Thymus (tissue), 11 donors: ENCODE results near the gene BACH2. TPM values are rescaled to one million over a fixed set of nuclear protein-coding genes. Genes with fewer than 3 reads are reported as not detected.

ENCODE experiments used
- DNase-seq, 9 donors: peaks; one replicate each; pipeline ENCODE4 v3.0.0-alpha.2; 2013; ENCODE audit warnings: low spot score in 9 of 9, low read depth in 6 of 9, missing footprints in 1 of 9
- H3K27ac ChIP-seq, 2 donors: one replicate each; pipeline ENCODE4 v1.5.1; 2013; ENCODE audit warnings: control low read depth in 1 of 2, low read depth in 1 of 2, low read length in 1 of 2, mild to moderate bottlenecking in 1 of 2, moderate library complexity in 1 of 2
- H3K27me3 ChIP-seq, 2 donors: one replicate each; pipeline ENCODE4 v1.5.1; 2013; ENCODE audit warnings: low read length in 1 of 2; ENCODE audit not compliant: control insufficient read depth in 2 of 2, insufficient read depth in 1 of 2
- H3K36me3 ChIP-seq, 2 donors: one replicate each; pipeline ENCODE4 v1.5.1; 2013; ENCODE audit warnings: low read length in 1 of 2, mild to moderate bottlenecking in 1 of 2, moderate library complexity in 1 of 2; ENCODE audit not compliant: control insufficient read depth in 2 of 2, insufficient read depth in 2 of 2
- H3K4me1 ChIP-seq, 2 donors: one replicate each; pipeline ENCODE4 v1.5.1; 2013; ENCODE audit warnings: low read length in 2 of 2; ENCODE audit not compliant: control insufficient read depth in 2 of 2, insufficient read depth in 2 of 2
- H3K4me3 ChIP-seq, 2 donors: one replicate each; pipeline ENCODE4 v1.5.1; 2013; ENCODE audit warnings: low read length in 2 of 2, control low read depth in 1 of 2, mild to moderate bottlenecking in 1 of 2
- H3K9me3 ChIP-seq, 2 donors: one replicate each; pipeline ENCODE4 v1.5.1; 2013; ENCODE audit warnings: low read length in 1 of 2, mild to moderate bottlenecking in 1 of 2; ENCODE audit not compliant: control insufficient read depth in 2 of 2, insufficient read depth in 1 of 2
- WGBS: extraction: QIAGEN DNeasy Blood & Tissue Kit; methylation state at CpG from one replicate; pipeline ENCODE4 v1.1.7; 2013; 5-methylcytosine and 5-hydroxymethylcytosine counted together
- polyA plus RNA-seq: library from polyadenylated mRNA; stranded (reverse); fragments of 200-250 nt; gene quantifications from one replicate; pipeline ENCODE4 v1.2.3, GENCODE V29; 2013
- total RNA-seq: library from RNA; stranded (reverse); fragments of 120-200 nt; gene quantifications from one replicate; pipeline ENCODE4 v1.2.4, GENCODE V29; 2013
- donor health status: healthy.

BACH2 gene
- total and polyA plus RNA-seq, 2 donors: 12.3 to 12.7 TPM

DNA sequence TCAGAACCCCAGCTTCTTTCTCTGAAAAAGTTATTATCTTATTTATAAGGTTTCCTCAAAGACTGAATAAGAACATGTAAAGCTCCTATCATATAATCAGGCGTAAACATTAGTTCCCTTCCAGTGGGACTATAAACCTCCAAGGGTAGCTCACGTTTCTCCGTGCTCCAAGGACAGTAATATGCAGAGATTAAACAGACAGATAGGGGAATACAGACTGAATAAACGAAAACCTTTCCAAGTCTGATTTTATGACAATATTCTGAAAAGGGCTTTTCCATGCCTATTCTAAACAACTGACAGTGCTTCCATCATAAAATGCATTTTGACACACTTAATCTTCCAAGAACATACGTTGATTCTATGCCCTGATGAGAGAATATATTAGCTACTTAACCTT lies 22.8 kb downstream of the BACH2 start:
- DNase-seq: no peak
- peaks cover 38 to 57% of the 10 kb centered on the region in 2 donors for H3K4me1 ChIP-seq
- H3K4me3 ChIP-seq: peak overlapping the region; percentile 6
- 54% methylated on average over 5 of the region's 5 CpGs for WGBS
- H3K27me3 ChIP-seq: no peaks in the 10 kb centered on the region
- no peaks in the 10 kb centered on the region for H3K9me3 ChIP-seq
- peak overlapping the region; percentile 89 to 98 for H3K27ac ChIP-seq
- peaks cover 0 to 4% of the 10 kb centered on the region in 2 donors for H3K36me3 ChIP-seq

DNA sequence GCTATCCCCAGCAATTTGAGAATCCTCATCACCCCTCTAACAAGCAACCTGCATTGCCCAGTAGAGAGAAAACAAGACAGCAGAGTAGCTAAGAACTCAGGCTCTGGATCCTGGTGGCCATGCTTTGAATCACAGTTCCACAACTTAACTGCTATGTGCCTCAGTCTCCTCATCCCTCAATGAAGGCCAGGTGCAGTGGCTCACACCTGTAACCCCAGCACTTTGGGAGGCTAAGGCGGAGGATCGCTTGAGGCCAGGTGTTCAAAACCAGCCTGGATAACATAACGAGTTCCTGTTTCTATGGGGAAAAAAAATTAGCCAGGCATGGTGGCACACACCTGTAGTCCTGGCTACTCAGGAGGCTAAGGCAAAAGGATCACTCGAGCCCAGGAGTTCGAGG lies 23.7 kb downstream of the BACH2 start:
- peaks cover 36 to 56% of the 10 kb centered on the region in 2 donors for H3K4me1 ChIP-seq
- H3K36me3 ChIP-seq: peaks cover 0 to 4% of the 10 kb centered on the region in 2 donors
- H3K27me3 ChIP-seq: no peaks in the 10 kb centered on the region
- 57% methylated on average over 5 of the region's 5 CpGs for WGBS
- peak overlapping the region; percentile 76 to 98 for H3K27ac ChIP-seq
- no peak overlapping the region for H3K4me3 ChIP-seq
- peak in 1 of 9 donors; percentile 59 for DNase-seq
- H3K9me3 ChIP-seq: no peaks in the 10 kb centered on the region

DNA sequence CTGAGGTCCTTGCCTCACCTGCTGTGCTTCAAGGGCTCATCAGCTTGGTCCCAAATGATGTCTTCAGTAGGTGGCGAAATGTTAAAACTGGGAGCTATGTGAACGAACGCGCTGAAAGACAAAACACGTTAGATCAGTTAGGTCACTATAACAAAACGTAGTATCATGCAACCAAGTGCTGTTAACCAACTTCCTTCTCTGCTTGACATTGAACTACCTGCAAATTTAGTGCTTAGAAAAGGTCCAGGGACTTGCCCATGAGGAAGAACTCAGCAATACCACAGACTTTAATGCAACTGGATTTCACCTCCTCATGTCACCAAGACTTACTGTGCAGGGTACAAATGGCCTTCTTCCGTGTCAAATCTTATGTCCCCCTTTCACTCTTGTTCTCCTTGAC lies 24.8 kb downstream of the BACH2 start:
- peaks cover 0 to 4% of the 10 kb centered on the region in 2 donors for H3K36me3 ChIP-seq
- WGBS: 49% methylated on average over 7 of the region's 7 CpGs
- peak overlapping the region; percentile 64 to 98 for H3K27ac ChIP-seq
- no peaks in the 10 kb centered on the region for H3K9me3 ChIP-seq
- H3K4me3 ChIP-seq: no peak overlapping the region
- no peaks in the 10 kb centered on the region for H3K27me3 ChIP-seq
- peak in 1 of 9 donors; percentile 65 for DNase-seq
- H3K4me1 ChIP-seq: peaks cover 36 to 60% of the 10 kb centered on the region in 2 donors

DNA sequence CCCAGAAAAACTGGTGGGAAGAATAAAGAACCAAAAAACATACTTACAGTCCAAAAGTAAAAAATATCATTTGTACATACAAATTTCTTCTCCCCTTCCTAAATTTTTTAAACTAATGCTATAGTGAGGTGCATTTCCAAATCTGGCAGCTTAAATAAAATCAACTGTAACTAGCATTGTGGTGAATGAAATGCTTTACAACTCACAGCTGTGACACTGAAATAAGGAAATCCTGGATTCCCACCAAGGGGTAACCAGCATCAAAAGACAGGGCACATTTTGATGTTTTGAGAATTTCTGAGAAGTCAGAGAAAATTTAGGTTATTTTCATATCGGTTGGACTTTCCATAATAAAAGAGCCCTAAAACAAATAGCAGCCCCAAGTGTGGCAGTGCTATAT lies 27.3 kb downstream of the BACH2 start:
- H3K27me3 ChIP-seq: no peaks in the 10 kb centered on the region
- H3K27ac ChIP-seq: peak overlapping the region; percentile 25 to 65
- no peaks in the 10 kb centered on the region for H3K9me3 ChIP-seq
- peaks cover 0 to 4% of the 10 kb centered on the region in 2 donors for H3K36me3 ChIP-seq
- H3K4me1 ChIP-seq: peaks cover 39 to 64% of the 10 kb centered on the region in 2 donors
- 10% methylated on average over 1 of the region's 1 CpG for WGBS
- H3K4me3 ChIP-seq: no peak overlapping the region
- DNase-seq: peak in 1 of 9 donors; percentile 53

DNA sequence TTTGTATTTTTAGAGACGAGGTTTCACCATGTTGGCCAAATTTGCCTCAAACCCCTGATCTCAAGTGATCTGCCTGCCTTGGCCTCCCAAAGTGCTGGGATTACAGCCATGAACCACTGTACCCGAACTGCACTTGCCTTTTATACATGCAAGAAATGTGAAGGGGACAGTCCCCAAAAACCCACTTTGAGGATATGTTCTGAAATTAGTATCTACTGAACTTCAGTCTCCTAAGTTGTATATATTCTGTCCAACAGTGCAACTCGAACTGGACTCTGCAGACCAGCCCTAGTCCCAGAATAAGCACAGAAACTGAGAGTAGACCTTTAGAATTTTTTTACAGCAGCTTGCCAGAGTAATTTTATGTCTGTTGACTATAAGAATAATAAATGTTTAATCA lies 28.5 kb downstream of the BACH2 start:
- Histone ChIP-seq H3K4me3 (no peak overlapping the region), H3K27ac (peak overlapping the region; percentile 74 to 84), H3K27me3 (no peaks in the 10 kb centered on the region), H3K4me1 (peaks cover 32 to 59% of the 10 kb centered on the region in 2 donors), H3K9me3 (no peaks in the 10 kb centered on the region), H3K36me3 (peaks cover 0 to 4% of the 10 kb centered on the region in 2 donors)
- 74% methylated on average over 3 of the region's 3 CpGs for WGBS
- DNase-seq: no peak

DNA sequence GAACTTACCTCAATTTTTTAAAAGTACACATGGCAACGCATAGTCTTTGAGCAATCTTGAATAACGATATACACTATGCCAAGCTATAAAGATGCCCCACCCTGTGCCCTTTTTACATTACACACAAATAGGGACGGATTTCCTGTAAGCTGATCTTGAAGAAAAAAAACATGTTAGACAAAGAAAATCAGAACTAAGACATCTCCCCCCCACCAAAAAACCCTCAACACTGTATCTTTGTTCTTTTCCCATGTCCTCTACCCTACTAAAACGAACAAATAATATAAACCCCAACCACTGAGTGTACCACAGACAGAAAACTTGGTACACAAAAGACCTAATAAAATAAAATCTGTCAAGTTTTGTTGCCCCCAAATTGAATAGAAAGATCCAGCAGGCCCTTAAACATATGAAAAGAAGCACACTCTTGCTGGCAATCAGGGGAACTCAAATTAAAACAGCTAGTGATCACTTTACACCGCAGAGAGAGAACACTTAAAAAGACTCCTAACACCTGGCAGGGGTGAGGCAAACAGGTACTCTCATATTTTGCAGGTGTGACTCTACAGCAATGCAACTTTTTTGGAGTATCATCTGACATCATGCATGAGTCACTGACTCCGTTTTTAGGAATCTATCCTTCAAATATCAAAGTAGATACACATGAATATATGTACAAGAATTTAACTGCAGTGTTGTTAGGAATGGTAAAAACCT lies 29.6 kb downstream of the BACH2 start:
- DNase-seq: peak in 1 of 9 donors; percentile 81
- H3K27ac ChIP-seq: peak overlapping the region; percentile 84 to 91
- H3K36me3 ChIP-seq: peaks cover 0 to 8% of the 10 kb centered on the region in 2 donors

DNA sequence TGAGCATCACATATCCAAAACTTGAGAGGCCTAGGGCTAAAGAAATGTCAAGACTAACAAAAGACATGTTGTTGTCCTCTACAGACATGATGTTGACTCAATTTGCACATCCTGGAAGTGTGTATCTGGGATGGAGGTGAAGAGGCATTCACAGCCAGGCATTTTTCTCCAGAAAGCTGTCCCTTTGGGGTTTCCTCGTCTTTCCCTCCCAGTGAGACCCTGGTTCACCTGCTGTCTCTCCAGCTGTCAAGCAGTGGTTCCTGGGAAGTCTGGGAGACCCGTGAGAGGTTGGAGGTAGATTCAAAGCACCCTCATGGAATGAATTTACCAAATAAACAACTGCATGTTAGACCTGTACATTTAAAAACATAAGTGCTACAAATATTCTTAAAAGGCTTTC lies 32.1 kb downstream of the BACH2 start:
- 98% methylated on average over 2 of the region's 2 CpGs for WGBS
- Histone ChIP-seq H3K27me3 (no peaks in the 10 kb centered on the region), H3K4me3 (no peak overlapping the region), H3K9me3 (no peaks in the 10 kb centered on the region), H3K36me3 (peaks cover 0 to 11% of the 10 kb centered on the region in 2 donors), H3K4me1 (peaks cover 22 to 40% of the 10 kb centered on the region in 2 donors), H3K27ac (no peak overlapping the region)
- DNase-seq: no peak

More for the DNA sequence above, 29.6 kb downstream of the BACH2 start:
- Histone ChIP-seq H3K9me3 (no peaks in the 10 kb centered on the region), H3K4me1 (peaks cover 23 to 48% of the 10 kb centered on the region in 2 donors), H3K27me3 (no peaks in the 10 kb centered on the region), H3K4me3 (no peak overlapping the region)
- 43% methylated on average over 6 of the region's 6 CpGs for WGBS

DNA sequence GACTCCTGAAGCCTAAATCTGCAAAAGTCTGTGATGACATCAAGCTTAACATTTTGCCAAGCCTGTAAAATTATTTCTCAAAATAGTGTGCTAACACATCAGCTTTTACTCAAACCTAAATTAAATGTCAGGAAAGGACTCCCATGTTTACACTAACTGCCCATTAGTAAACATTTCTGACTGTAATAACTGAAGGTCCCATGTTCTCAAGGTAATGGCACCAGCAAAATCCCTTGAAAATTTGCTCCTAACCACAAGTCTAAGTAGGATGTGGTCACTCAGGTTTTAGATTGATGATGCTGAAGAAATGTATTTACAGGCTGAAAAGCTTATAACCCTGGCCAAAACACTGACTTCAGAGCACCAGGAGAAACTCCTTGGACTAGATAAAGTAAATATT lies 33.0 kb downstream of the BACH2 start:
- no peak for DNase-seq
- no peaks in the 10 kb centered on the region for H3K9me3 ChIP-seq
- H3K4me1 ChIP-seq: peaks cover 16 to 33% of the 10 kb centered on the region in 2 donors
- peaks cover 0 to 11% of the 10 kb centered on the region in 2 donors for H3K36me3 ChIP-seq
- H3K4me3 ChIP-seq: no peak overlapping the region
- H3K27ac ChIP-seq: no peak overlapping the region
- no peaks in the 10 kb centered on the region for H3K27me3 ChIP-seq

DNA sequence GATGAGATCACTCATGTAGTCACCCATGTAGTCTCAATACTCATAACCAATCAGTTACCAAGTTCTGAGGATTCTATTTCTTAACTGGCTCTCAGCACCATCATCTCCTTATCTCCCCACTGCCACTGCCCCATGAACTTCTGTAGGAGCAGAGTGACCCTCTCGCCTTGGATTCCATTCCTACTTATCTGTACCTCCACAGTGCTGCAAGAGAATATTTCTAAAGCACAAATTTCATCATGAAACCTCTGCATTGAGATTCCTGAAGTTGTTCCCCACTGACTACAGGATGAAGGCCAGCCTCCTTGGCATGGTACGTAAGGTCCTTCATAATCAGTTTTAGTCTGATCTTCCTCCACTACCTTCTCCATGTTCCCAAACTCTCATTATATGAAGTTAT lies 34.8 kb downstream of the BACH2 start:
- H3K27me3 ChIP-seq: no peaks in the 10 kb centered on the region
- WGBS: 100% methylated on average over 2 of the region's 2 CpGs
- no peak for DNase-seq
- no peak overlapping the region for H3K4me3 ChIP-seq
- peaks cover 0 to 4% of the 10 kb centered on the region in 2 donors for H3K9me3 ChIP-seq
- no peak overlapping the region for H3K27ac ChIP-seq
- peaks cover 0 to 11% of the 10 kb centered on the region in 2 donors for H3K36me3 ChIP-seq
- peaks cover 19 to 27% of the 10 kb centered on the region in 2 donors for H3K4me1 ChIP-seq
